Progenitor cell of endocrine pancreas (in vitro differentiated cells): Measurements from ENCODE around the gene CRTAP. TPM values are rescaled to one million over a fixed set of nuclear protein-coding genes. Genes with fewer than 3 reads are reported as not detected.

Experiments used
- DNase-seq: peaks from one replicate; pipeline ENCODE4 v3.0.0; 2021; ENCODE audit warnings: low spot score; ENCODE audit not compliant: unreplicated experiment
- H3K27ac Mint-ChIP-seq: 2 replicates; pipeline ENCODE4 v1.8.0; 2021; ENCODE audit warnings: mild to moderate bottlenecking, moderate library complexity, mixed read lengths
- H3K27me3 Mint-ChIP-seq: 2 replicates; pipeline ENCODE4 v1.8.0; 2021; ENCODE audit warnings: mixed read lengths
- H3K36me3 Mint-ChIP-seq: 2 replicates; pipeline ENCODE4 v1.8.0; 2022; ENCODE audit warnings: mixed read lengths; ENCODE audit not compliant: insufficient read depth
- H3K4me1 Mint-ChIP-seq: 2 replicates; pipeline ENCODE4 v1.8.0; 2021; ENCODE audit warnings: low read depth, mixed read lengths
- H3K4me3 Mint-ChIP-seq: 2 replicates; pipeline ENCODE4 v1.8.0; 2021; ENCODE audit warnings: low read depth, mild to moderate bottlenecking, moderate library complexity, mixed read lengths
- H3K9me3 Mint-ChIP-seq: 2 replicates; pipeline ENCODE4 v1.8.0; 2021; ENCODE audit warnings: low read depth, mixed read lengths
- CTCF ChIP-seq: fragments of 200-600 bp; sonication (generic); IDR thresholded peaks from one replicate; pipeline ENCODE4 v1.5.0; 2021; ENCODE audit warnings: antibody characterized with exemption, mild to moderate bottlenecking; ENCODE audit not compliant: unreplicated experiment
- total RNA-seq: library from RNA; stranded (reverse); gene quantifications from 2 replicates; pipeline ENCODE4 v1.2.1, GENCODE V29; 2021

Gene CRTAP
- total RNA-seq, 1 donor from 2014 or later, result 66.9 TPM

GRCh38 chr3:33145901-33146580, 32.2 kb downstream of the CRTAP start:
- no peak for TF ChIP-seq CTCF
- no peak for DNase-seq
- peaks cover 3% of the 10 kb centered on the region for H3K27me3 Mint-ChIP-seq
- H3K9me3 Mint-ChIP-seq, result no peaks in the 10 kb centered on the region
- no peaks in the 10 kb centered on the region for H3K4me1 Mint-ChIP-seq
- no peak overlapping the region for H3K4me3 Mint-ChIP-seq
- H3K27ac Mint-ChIP-seq, result no peak overlapping the region
- peaks cover 4% of the 10 kb centered on the region for H3K36me3 Mint-ChIP-seq

GRCh38 chr3:33146791-33147445, 33.1 kb downstream of the CRTAP start:
- H3K4me3 Mint-ChIP-seq, result no peak overlapping the region
- DNase-seq, result no peak
- peaks cover 2% of the 10 kb centered on the region for H3K36me3 Mint-ChIP-seq
- no peaks in the 10 kb centered on the region for H3K4me1 Mint-ChIP-seq
- TF ChIP-seq CTCF, result no peak
- peaks cover 3% of the 10 kb centered on the region for H3K27me3 Mint-ChIP-seq
- H3K9me3 Mint-ChIP-seq, result no peaks in the 10 kb centered on the region
- no peak overlapping the region for H3K27ac Mint-ChIP-seq

- Mint-ChIP-seq H3K9me3 (no peaks in the 10 kb centered on the region), H3K4me3 (no peak overlapping the region), H3K27ac (no peak overlapping the region), H3K27me3 (peaks cover 3% of the 10 kb centered on the region), H3K4me1 (no peaks in the 10 kb centered on the region), H3K36me3 (no peaks in the 10 kb centered on the region)
- TF ChIP-seq CTCF, result no peak
- no peak for DNase-seq
Observed at GRCh38 chr3:33149342-33149741, 35.5 kb downstream of the CRTAP start.

- no peak overlapping the region for H3K27ac Mint-ChIP-seq
- TF ChIP-seq CTCF, result no peak
Observed at GRCh38 chr3:33152363-33153360, 38.8 kb downstream of the CRTAP start.

GRCh38 chr3:33153782-33154181, 40.0 kb downstream of the CRTAP start:
- H3K27ac Mint-ChIP-seq, result no peak overlapping the region
- no peaks in the 10 kb centered on the region for H3K4me1 Mint-ChIP-seq
- H3K9me3 Mint-ChIP-seq, result no peaks in the 10 kb centered on the region
- no peaks in the 10 kb centered on the region for H3K27me3 Mint-ChIP-seq
- H3K4me3 Mint-ChIP-seq, result no peak overlapping the region
- H3K36me3 Mint-ChIP-seq, result no peaks in the 10 kb centered on the region
- TF ChIP-seq CTCF, result no peak
- DNase-seq, result no peak

More at GRCh38 chr3:33152363-33153360, 38.8 kb downstream of the CRTAP start:
- H3K9me3 Mint-ChIP-seq, result no peaks in the 10 kb centered on the region
- H3K4me1 Mint-ChIP-seq, result no peaks in the 10 kb centered on the region
- H3K27me3 Mint-ChIP-seq, result peaks cover 3% of the 10 kb centered on the region
- no peaks in the 10 kb centered on the region for H3K36me3 Mint-ChIP-seq
- no peak overlapping the region for H3K4me3 Mint-ChIP-seq
- no peak for DNase-seq
